ENCODE results near the gene MLXIP. TPM values are rescaled to one million over a fixed set of nuclear protein-coding genes. Genes with fewer than 3 reads are reported as not detected.

The MLXIP gene
- total RNA-seq, 3 donors from 2014 or later: 194 to 230 (median 201) TPM

GRCh38 chr12:122079033-122079531, 526 bp downstream of the MLXIP start:
- no peaks in the 10 kb centered on the region for H3K9me3 ChIP-seq
- ATAC-seq: no peak
- peak overlapping the region; percentile 77 for H3K4me3 ChIP-seq
- no peak for TF ChIP-seq CTCF (IDR thresholded peaks at IDR 0.05)
- intact Hi-C loops (cut with DNase I, micrococcal nuclease): no loop called here
- no peaks in the 10 kb centered on the region for H3K36me3 ChIP-seq (ENCODE audit: low read depth)
- peak; percentile 46 to 79 (median 70) for DNase-seq
- peaks cover 36% of the 10 kb centered on the region for H3K4me1 ChIP-seq (ENCODE audit: low read depth)

- ATAC-seq: no peak
- intact Hi-C loops (cut with DNase I, micrococcal nuclease): loop anchor here in 1 of 2 donors (2.0 kb wide), 1 partner anchor 43 kb away; no protein-coding TSS in a partner anchor
- peak overlapping the region; percentile 77 for H3K4me3 ChIP-seq
- peaks cover 38% of the 10 kb centered on the region for H3K4me1 ChIP-seq (ENCODE audit: low read depth)
- no peaks in the 10 kb centered on the region for H3K9me3 ChIP-seq
- no peak for TF ChIP-seq CTCF (IDR thresholded peaks at IDR 0.05)
- DNase-seq: peak in 2 of 3 donors; percentile 46 to 59
- H3K36me3 ChIP-seq (ENCODE audit: low read depth): no peaks in the 10 kb centered on the region
These were observed 1.1 kb downstream of the MLXIP start for GRCh38 chr12:122079532-122080081.

- H3K36me3 ChIP-seq (ENCODE audit: low read depth): no peaks in the 10 kb centered on the region
- ATAC-seq (peak; percentile 14), DNase-seq (peak; percentile 64 to 74 (median 68))
- H3K9me3 ChIP-seq: no peaks in the 10 kb centered on the region
- intact Hi-C loops (cut with DNase I, micrococcal nuclease): loop anchor here in 1 of 2 donors (2.0 kb wide), 1 partner anchor 42 kb away; no protein-coding TSS in a partner anchor
- peaks cover 40% of the 10 kb centered on the region for H3K4me1 ChIP-seq (ENCODE audit: low read depth)
- H3K4me3 ChIP-seq: peak overlapping the region; percentile 77
- TF ChIP-seq CTCF (IDR thresholded peaks at IDR 0.05): no peak
These were observed 1.9 kb downstream of the MLXIP start for GRCh38 chr12:122080149-122081082.

- ATAC-seq: no peak
- no peak for TF ChIP-seq CTCF (IDR thresholded peaks at IDR 0.05)
- Histone ChIP-seq H3K36me3 (ENCODE audit: low read depth) (no peaks in the 10 kb centered on the region), H3K4me3 (peak overlapping the region; percentile 4), H3K4me1 (ENCODE audit: low read depth) (peaks cover 47% of the 10 kb centered on the region), H3K9me3 (no peaks in the 10 kb centered on the region)
- DNase-seq: peak in 1 of 3 donors; percentile 58
- intact Hi-C loops (cut with DNase I, micrococcal nuclease): loop anchor here in 1 of 2 donors (2.0 kb wide), 1 partner anchor 42 kb away; no protein-coding TSS in a partner anchor
These were observed 2.6 kb downstream of the MLXIP start for GRCh38 chr12:122081083-122081696.

GRCh38 chr12:122081697-122082221, 3.2 kb downstream of the MLXIP start:
- intact Hi-C loops (cut with DNase I, micrococcal nuclease): loop anchor here in 1 of 2 donors (2.0 kb wide), 1 partner anchor 41 kb away; no protein-coding TSS in a partner anchor
- peak overlapping the region; percentile 4 for H3K4me3 ChIP-seq
- no peak for TF ChIP-seq CTCF (IDR thresholded peaks at IDR 0.05)
- no peaks in the 10 kb centered on the region for H3K36me3 ChIP-seq (ENCODE audit: low read depth)
- ATAC-seq: peak; percentile 22
- peaks cover 47% of the 10 kb centered on the region for H3K4me1 ChIP-seq (ENCODE audit: low read depth)
- H3K9me3 ChIP-seq: no peaks in the 10 kb centered on the region
- peak; percentile 58 to 64 (median 63) for DNase-seq

Measured in mucosa of descending colon (tissue), 3 donors.